GM21825 (cell line): ENCODE results near the gene TEKTIP1.
"Not testable (repeated sequence)": the region's sequence is repeated elsewhere in the genome, so short reads cannot be mapped to it uniquely, and the experiment has no call there.

Source experiments
- ATAC-seq: cut with Tn5 transposase; IDR thresholded peaks from one replicate; pipeline ENCODE4 v1.9.1; 2021; ENCODE audit warnings: mild to moderate bottlenecking, moderate library complexity; ENCODE audit not compliant: unreplicated experiment

TEKTIP1 gene

DNA sequence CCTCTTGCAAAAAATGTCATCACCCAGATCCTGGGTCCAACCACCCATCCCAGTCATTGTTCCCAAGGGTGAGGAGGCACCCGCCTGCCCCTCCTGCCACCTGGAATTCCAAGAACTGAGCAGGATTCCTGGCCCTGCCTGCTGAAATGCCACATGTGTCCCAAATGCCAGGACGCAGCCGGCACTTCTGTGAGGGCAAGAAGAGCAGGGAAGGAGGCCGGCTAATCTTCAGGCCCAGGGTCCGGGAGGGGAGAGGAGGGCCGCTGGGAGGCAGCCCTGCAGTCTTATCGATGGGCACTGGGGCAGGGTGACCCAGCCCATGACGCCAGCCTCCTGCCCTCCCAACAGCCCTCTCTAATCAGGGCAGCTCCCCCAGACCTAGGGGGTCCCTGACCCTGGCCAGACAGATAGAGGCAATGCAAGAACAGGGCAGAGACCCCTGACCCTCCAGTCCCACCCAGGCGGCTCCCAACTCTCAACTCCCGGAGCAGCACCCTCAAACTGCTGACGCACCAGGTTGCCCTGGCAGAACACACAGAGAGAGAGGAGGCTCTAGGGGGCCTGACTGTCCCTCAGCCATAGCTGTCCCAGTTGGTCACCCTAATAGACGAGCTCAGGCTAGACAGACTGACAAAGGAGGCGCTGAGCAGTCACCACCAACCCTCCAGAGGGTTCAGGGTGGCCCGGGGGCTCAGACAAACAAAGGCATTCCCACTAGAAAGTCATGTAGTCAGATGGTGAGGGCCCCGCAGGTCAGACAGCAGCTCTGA lies 16.9 kb downstream of the TEKTIP1 start:
- ATAC-seq: no peak

DNA sequence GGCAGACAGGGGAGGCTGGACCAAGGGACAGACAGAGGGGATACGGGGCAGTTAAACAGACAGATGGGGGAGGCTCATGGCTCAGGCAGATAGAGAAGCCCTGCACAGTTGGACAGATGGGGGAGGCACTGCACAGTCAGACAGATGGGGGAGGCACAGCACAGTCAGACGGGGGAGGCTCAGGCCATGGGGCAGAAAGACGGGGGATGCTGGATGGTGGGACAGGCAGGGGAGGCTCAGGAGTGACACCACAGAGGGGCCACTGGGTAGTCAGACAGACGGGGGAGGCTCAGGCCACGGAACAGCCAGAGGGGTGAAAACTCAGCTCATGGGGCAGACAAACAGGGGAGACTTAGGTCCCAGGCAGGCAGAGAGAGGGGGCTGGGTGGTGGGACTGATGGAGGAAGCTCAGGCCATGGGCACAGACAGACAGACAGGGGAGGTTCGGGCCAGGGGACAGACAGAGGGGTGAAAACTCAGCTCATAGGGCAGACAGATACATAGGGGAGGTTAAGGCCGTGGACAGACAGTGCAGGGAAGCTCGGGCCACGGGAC lies 17.5 kb downstream of the TEKTIP1 start:
- no peak for ATAC-seq

DNA sequence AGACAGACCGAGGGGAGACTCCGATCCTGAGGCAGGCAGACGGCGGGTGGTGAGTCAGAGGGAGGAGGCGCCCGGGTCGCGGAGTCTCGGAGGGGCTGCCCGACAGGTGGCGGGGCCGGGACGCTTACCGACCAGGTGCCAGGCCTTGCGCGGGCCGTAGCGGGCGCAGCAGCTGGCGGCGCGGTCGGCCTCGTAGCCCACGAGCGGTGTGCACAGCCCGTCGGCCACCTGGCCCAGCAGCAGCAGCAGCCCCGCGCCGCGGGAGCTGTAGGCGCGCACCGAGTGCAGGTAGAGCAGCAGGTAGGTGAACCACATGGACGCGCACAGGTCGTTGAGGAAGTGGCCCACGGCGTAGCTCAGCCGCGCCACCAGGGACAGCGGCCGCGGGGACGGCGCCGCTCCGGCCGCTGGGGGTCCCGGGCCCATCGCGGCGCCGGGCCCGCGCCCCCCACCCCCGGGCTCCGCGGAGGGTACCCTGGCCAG lies 18.0 kb downstream of the TEKTIP1 start:
- ATAC-seq: peak; percentile 21

DNA sequence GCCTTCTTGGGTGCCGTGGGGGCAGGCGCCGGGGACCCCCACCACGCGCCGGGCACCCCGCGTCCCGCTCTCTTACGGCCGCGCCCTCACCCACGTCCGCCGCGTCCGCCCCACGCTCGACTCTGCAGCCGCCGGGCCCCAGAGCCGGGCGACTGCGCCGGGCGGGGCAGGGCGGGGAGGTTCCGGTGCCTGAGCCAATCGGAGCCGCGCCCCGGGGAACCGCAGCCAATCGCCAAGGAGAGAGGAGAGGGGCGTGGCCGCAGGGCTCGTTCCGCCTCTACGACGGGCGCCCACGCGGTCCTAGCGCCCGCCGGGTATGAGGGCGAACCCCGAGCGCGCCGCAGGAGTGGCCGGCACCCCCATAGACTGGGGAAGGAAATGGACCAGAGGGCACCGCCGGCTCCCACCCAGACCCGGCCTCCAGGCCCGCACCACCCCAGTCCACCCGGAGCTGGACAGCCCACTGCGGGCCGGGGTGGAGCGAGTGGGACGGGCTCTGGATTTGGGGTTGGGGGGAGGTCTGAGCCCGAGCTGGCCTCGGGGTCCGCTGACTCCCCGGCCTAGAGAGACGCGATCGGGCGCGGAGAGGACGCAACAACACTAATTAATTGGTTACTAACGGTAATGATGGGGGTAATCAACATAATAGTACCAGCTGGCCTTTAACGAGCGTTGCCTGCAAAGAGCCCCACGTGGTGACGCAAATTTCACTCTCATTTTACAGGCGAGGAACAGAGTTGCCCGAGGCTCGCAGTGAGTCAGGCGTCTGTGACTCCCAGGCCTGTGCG lies 18.7 kb downstream of the TEKTIP1 start, which contains the start of gene MFSD12:
MFSD12 (minus strand) TSS at position 126 of the 788 bp plus-strand sequence. CDS start 183 bp downstream, outside the sequence.
- peak; percentile 65 for ATAC-seq

DNA sequence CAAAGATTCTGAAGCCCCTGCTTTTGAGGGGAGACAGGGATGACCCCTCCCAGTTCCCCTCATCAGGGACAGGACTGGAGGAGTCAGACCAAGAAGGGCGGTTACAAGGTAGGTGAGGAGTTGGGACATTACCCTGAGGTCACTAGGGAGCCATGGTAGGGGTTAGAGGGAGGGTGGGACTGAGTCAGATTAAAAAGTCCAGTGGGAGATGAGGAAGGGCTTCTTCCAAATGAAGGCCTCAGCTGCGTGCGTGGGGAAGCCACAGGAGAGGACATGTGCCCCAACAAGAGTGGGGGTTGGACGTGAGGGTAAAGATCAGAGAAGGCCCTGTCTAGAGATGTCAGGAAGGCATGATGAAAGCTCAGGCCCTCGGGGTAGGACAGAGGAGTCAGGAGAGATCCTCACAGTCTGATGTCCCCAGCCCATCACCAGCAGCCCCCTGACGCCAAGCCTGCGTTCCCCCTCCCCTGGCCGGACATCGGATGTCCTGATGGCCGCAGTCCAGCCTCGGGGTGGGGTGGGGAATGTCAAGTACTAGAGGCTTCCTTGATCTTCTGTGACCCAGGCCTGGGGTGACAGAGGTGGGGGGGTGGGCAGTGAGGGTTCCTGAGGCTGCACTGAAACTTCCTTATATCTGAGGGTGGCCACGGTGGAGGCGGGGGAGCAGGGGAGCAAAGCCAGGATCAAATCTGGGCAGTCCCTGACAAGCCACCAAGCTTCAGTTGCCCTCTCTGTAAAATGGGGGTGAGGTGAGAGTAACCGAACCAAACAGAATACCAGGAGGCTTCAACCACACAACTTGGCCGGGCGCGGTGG lies 24.9 kb downstream of the TEKTIP1 start:
- ATAC-seq: no peak

DNA sequence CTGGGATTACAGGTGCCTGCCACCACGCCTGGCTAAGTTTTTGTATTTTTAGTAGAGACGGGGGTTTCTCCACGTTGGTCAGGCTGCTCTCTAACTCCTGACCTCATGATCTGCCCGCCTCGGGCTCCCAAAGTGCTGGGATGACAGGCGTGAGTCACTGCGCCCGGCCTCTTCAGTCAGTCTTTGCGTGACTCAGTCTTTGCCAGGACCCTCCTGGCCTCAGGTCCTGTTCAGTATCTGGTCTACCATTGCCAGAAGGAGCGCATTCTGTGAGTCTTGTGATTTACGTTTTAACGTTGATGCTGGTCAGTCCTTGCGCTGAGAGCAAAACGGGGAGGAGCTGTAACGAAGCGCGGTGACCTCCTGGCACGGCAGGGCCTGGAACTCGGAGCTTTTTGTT lies 26.2 kb downstream of the TEKTIP1 start:
- ATAC-seq: no peak

DNA sequence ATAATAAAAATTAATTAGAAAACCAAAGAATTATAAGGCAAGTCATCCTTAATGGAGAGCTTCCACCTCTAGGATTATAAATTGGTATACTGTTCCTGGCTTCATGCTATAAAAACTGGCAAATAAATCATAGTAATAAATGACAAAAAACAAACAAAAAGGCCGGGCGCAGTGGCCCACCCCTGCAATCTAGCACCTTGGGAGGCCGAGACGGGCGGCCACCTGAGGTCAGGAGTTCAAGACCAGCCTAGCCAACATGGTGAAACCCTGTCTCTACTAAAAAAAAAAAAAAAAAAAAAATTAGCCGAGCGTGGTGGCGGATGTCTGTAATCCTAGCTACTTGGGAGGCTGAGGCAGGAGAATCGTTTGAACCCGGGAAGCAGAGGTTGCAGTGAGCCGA lies 31.1 kb downstream of the TEKTIP1 start:
- ATAC-seq: not testable (repeated sequence)

DNA sequence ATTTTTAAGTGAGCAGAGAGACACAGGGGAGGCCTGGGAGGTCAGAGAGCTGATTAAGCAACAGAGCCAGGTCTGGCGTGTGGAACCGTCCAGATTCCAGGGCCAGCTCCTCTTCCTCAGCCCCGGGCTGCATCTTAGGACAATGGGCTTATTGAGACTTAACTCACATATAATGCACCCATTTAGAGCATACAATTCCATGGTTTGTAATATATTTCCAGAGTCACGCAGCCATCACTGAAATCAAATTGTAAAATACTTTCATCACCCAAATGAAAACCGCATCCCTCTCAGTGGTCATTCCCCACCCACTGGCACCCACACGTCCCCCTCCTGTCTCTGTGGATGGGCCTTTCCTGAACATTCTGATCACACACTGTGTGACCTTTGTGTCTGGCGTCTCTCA lies 31.6 kb downstream of the TEKTIP1 start:
- no peak for ATAC-seq

DNA sequence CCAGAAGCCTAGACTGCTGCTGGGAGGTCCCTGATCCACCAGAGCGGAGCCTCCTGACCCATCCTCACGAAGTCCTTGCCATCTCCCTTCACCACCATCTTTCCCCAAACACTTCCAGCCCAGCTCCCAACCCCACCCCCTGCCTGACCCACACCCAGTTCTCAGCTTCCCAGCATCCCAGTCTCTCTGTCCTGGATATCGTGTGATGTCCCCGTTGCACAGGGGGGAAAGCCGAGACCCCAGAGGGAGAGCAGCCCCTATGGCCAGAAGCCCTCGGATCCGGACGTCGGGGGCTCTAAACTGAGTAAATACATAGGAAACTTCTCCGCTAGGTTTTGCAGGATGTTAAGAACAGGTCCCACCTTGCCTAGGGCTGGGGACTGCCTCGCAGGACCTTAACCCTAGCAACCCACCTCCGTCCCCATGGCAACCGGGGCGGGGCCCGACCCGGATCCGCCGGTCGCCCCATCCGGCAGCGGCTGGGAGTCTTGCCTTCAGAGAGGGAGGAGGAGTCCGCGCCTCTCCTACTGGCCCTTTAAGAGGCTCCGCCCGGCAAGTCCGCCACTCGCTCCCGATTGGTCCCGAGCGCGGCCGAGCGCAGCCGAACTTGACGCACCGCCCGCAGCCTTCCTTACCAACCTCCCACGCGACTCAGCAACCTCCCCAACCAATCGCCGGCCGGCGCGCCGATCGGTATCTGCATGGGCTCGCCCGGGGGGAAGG lies 33.3 kb downstream of the TEKTIP1 start:
- ATAC-seq: peak; percentile 82

DNA sequence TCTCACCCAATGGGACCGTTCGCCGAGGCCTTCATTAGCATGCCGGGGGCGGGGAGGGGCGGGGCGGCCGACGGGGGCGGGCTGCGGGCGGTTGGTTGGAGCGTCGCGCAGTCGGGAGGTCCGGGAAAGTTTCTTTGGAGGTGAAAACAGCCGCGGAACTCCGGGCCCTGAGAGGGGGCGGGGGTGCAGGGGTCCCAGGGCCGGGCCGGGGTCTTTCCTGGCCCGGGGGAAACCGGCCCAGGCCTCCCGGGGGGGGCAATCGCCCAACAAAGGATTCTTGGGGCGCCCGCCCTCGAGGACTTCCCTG lies 33.8 kb downstream of the TEKTIP1 start, which contains the start of gene HMG20B:
HMG20B (plus strand) TSS at position 90 of the 307 bp plus-strand sequence. CDS start 366 bp downstream, outside the sequence.
- ATAC-seq: no peak

DNA sequence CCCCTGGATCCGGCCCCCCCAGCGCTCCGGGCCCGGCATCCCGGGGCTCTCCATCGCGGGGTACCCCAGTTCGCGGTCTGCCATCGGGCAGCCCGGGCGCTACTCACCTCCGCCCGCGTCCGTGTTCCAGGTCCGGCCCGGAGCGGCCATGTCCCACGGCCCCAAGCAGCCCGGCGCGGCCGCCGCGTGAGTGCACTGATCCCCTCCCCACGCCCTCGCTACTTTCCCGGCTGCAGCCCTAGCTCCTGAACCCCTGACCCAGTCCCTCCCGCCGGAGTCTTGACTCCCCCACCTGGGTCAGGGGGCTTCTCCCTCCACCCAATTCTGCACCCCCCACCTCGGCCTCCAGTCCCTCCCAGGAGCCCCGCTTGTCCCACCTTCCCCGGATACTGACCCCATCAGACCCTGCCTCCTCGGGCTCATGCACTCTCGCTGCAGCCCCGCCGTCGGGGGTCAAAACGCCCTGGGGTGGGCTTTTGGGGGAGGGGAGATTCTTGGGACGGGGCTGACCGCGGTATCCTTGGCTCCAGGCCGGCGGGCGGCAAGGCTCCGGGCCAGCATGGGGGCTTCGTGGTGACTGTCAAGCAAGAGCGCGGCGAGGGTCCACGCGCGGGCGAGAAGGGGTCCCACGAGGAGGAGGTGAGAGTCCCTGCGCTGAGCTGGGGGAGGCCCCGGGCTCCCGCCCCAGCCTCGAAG lies 34.3 kb downstream of the TEKTIP1 start:
- peak; percentile 7 for ATAC-seq

DNA sequence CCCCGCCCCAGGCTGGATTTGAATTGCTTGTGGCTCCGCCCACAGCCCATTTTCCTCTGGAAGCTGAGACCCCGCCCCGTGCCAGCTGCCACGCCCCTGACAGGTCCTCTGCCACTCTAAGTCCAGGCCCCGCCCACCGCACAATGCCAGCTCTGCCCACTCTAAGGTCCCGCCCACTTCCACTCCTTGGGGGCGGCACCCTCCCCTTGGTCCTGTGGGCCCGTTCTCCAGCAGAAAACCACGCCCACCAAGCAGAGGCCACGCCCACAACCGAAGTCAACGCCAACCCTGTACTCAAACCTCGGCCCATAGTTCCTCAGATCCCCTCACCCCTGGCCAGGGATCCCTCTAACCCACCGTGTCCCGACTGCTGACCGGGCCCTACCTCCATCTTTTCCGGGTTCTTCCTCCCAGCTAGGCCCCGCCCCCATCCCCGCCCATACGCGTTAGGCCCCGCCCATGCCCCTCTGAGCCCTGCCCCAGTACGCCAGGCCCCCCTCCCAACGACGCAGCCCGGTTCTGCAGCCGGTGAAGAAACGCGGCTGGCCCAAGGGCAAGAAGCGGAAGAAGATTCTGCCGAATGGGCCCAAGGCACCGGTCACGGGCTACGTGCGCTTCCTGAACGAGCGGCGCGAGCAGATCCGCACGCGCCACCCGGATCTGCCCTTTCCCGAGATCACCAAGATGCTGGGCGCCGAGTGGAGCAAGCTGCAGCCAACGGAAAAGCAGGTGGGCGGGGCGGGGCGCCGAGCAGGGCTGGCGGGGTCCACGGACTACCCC lies 35.1 kb downstream of the TEKTIP1 start:
- no peak for ATAC-seq

DNA sequence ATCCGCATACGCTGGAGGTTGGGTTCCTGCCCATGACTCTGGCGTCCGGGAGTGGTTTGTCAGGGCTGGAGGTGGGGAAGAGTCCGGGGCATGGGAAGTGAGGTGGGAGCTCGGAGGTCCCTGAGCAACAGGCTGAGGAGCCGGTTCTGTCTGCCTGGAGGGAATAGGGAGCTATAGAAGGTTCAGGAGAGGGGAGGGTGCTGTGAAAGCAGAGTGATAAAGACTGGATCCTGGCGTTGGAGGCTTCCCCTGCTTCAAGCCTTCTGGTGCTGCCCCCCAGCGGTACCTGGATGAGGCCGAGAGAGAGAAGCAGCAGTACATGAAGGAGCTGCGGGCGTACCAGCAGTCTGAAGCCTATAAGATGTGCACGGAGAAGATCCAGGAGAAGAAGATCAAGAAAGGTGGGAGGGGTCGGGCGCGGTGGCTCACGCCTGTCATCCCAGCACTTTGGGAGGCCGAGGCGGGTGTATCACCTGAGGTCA lies 36.3 kb downstream of the TEKTIP1 start:
- ATAC-seq: no peak

DNA sequence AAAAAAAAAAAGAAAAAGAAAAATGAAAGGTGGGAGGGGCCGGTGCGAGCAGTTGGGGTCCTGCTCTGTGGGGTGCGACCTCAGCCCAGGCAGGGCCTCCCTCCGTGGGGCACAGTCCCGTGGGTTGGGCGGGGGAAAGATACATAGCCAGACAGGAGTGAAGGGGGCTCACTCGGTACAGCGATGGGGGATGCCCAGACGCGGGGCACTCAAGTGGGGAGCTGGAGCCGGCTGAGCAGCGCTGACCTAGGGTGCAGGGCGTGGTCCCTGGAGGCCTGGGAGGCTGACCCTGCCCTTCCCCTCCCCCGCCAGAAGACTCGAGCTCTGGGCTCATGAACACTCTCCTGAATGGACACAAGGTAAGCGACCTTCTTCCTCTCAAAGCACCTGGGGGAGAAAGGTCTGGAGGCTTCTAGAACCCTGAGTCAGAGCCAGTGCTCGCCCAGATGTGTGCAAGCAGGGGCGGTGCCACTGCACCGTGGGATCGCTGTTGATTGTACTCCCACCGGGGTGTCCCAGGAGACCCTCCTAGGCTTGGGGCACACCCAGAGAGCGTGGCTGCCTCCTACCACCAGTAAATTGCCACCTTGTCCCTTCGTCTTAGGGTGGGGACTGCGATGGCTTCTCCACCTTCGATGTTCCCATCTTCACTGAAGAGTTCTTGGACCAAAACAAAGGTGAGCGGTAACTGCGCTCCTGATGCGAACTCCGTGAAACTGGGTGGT lies 37.1 kb downstream of the TEKTIP1 start:
- no peak for ATAC-seq

DNA sequence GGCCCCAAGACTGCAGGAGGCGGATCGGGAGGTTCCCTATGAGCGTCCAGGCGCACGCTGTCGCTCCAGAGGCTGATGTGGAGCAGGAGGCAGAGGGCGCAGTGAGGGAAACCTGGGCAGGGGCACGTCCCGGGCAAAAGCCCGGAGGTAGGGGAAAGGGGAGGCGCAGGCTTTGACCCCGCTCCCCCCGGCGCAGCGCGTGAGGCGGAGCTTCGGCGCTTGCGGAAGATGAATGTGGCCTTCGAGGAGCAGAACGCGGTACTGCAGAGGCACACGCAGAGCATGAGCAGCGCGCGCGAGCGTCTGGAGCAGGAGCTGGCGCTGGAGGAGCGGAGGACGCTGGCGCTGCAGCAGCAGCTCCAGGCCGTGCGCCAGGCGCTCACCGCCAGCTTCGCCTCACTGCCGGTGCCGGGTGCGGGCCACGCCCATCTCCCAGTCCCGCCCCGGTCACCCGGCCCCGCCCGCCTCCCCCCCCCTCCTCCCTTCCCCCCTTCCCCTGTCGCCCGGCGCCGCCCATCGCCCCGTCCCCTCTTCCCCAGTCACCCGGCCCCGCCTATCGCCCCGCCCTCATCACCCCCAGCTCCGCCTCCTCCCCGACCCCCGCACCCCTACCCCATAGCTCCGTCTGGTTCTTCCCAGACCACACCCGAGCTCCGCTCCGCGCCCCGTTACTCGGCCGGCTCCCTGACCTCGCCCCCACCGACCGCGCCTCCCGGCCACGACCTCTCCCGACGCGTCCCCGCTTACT lies 37.9 kb downstream of the TEKTIP1 start:
- no peak for ATAC-seq

DNA sequence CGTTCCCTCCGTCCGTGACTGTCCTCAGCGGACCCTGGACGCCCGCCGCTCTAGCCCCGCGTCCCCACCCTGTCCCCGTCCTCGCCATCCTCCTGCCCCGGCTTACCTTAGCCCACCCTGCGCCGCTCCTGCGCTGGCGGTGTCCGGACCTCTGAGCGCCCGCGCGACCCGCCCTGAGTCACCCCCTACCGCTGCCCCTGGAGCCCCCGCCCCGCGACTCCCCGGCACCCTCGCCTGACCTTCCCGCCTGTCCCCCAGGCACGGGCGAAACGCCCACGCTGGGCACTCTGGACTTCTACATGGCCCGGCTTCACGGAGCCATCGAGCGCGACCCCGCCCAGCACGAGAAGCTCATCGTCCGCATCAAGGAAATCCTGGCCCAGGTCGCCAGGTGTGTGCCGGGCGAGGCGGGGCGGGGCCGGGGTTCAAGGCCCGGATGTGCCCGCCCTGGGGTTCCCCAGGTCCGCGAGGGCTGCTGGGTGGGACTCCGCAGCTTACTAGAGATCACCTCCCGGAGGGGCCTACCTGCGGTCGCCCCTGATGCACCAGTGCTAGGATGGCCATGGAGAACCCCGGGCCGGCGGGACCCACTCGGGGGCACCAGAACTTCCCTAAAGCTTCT lies 38.9 kb downstream of the TEKTIP1 start:
- ATAC-seq: no peak

DNA sequence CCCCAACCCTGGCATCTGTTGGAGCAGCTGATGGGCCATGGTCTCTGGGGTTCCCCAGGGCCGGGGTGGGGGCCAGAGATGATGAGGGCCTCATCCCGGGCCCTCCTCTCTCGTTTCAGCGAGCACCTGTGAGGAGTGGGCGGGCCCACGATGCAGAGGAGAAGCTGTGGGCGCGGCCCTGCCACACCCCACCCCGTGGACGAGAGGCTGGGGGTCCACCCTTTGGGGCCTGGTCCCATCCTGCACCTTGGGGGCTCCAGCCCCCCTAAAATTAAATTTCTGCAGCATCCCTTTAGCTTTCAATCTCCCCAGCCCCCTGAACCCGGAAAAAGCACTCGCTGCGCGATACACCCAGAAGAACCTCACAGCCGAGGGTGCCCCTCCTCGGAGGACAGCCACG lies 39.4 kb downstream of the TEKTIP1 start:
- ATAC-seq: no peak
